Mesenchymal stem cell (in vitro differentiated cells and primary cell): ENCODE results near the gene RPE65.
"Not testable (repeated sequence)": the region's sequence is repeated elsewhere in the genome, so short reads cannot be mapped to it uniquely, and the experiment has no call there.

Experiments used
- DNase-seq: peaks from one replicate; pipeline ENCODE4 v3.0.0-alpha.2; 2013
- H2AFZ ChIP-seq: one replicate; pipeline ENCODE4 v1.6.1; 2013; ENCODE audit warnings: low read depth, mild to moderate bottlenecking, control low read depth, inconsistent platforms, low read length, moderate library complexity
- H2AK5ac ChIP-seq: 2 replicates; pipeline ENCODE4 v1.6.1; 2013; ENCODE audit warnings: low read length, moderate library complexity, mild to moderate bottlenecking, inconsistent platforms; ENCODE audit not compliant: severe bottlenecking
- H2BK120ac ChIP-seq: one replicate; pipeline ENCODE4 v1.6.1; 2013; ENCODE audit warnings: low read depth, mild to moderate bottlenecking, inconsistent platforms, low read length, moderate library complexity
- H2BK12ac ChIP-seq, 2 experiments: one replicate each; pipeline ENCODE4 v1.6.1; 2013; ENCODE audit warnings: inconsistent platforms in 2 of 2, low read length in 2 of 2, mild to moderate bottlenecking in 2 of 2, moderate library complexity in 2 of 2, control low read depth in 1 of 2
- H2BK15ac ChIP-seq: one replicate; pipeline ENCODE4 v1.6.1; 2013; ENCODE audit warnings: mild to moderate bottlenecking, low read depth, inconsistent platforms; ENCODE audit not compliant: poor library complexity, severe bottlenecking
- H2BK5ac ChIP-seq: 2 replicates; pipeline ENCODE4 v1.6.1; 2013; ENCODE audit warnings: low read depth, mild to moderate bottlenecking, low read length, control low read depth, inconsistent platforms; ENCODE audit not compliant: poor library complexity, severe bottlenecking
- H3K14ac ChIP-seq, 2 experiments: one replicate each; pipeline ENCODE4 v1.6.1; 2013; ENCODE audit warnings: inconsistent platforms in 2 of 2, low read length in 2 of 2, control low read depth in 1 of 2, mild to moderate bottlenecking in 1 of 2, moderate library complexity in 1 of 2
- H3K18ac ChIP-seq, 2 experiments: one replicate each; pipeline ENCODE4 v1.6.1; 2013; ENCODE audit warnings: inconsistent platforms in 2 of 2, low read length in 2 of 2, control low read depth in 1 of 2, low read depth in 1 of 2, mild to moderate bottlenecking in 1 of 2
- H3K23ac ChIP-seq, 2 experiments: one replicate each; pipeline ENCODE4 v1.6.1; 2013; ENCODE audit warnings: inconsistent platforms in 2 of 2, low read length in 2 of 2, mild to moderate bottlenecking in 2 of 2, moderate library complexity in 2 of 2, control low read depth in 1 of 2
- H3K27ac ChIP-seq: 2 replicates; pipeline ENCODE4 v1.5.1; 2013; ENCODE audit warnings: mild to moderate bottlenecking, moderate library complexity, low read length, control low read depth, inconsistent platforms; ENCODE audit not compliant: poor library complexity, severe bottlenecking
- H3K27me3 ChIP-seq, 2 experiments: 2 replicates each; pipeline versions ENCODE4 v1.6.1 to v1.7.0; 2013; ENCODE audit warnings: low read length in 2 of 2, mild to moderate bottlenecking in 2 of 2, moderate library complexity in 2 of 2, control low read depth in 1 of 2, inconsistent platforms in 1 of 2; ENCODE audit not compliant: control insufficient read depth in 1 of 2, insufficient read depth in 1 of 2
- H3K36me3 ChIP-seq, 2 experiments: 2 replicates each; pipeline versions ENCODE4 v1.6.1 to v1.7.0; 2013; ENCODE audit warnings: low read length in 2 of 2, control low read depth in 1 of 2, inconsistent platforms in 1 of 2, low read depth in 1 of 2, mild to moderate bottlenecking in 1 of 2; ENCODE audit not compliant: insufficient read depth in 2 of 2, control insufficient read depth in 1 of 2
- H3K4ac ChIP-seq, 2 experiments: one replicate each; pipeline ENCODE4 v1.6.1; 2013; ENCODE audit warnings: inconsistent platforms in 2 of 2, low read length in 2 of 2, mild to moderate bottlenecking in 2 of 2, moderate library complexity in 2 of 2, control low read depth in 1 of 2, low read depth in 1 of 2
- H3K4me1 ChIP-seq: 2 replicates; pipeline ENCODE4 v1.6.1; 2013; ENCODE audit warnings: low read depth, low read length, control low read depth; ENCODE audit not compliant: control insufficient read depth, insufficient read depth
- H3K4me2 ChIP-seq: 2 replicates; pipeline ENCODE4 v1.6.1; 2013; ENCODE audit warnings: low read length, mild to moderate bottlenecking, inconsistent platforms; ENCODE audit not compliant: poor library complexity, severe bottlenecking
- H3K4me3 ChIP-seq, 2 experiments: 2 replicates each; pipeline versions ENCODE4 v1.5.1 to v1.7.0; 2013; ENCODE audit warnings: low read length in 2 of 2, mild to moderate bottlenecking in 2 of 2, control low read depth in 1 of 2, low read depth in 1 of 2; ENCODE audit not compliant: insufficient read depth in 1 of 2
- H3K79me1 ChIP-seq: replicated peaks from 2 replicates; pipeline ENCODE4 v1.6.1; 2013; ENCODE audit warnings: mild to moderate bottlenecking, control low read depth, low read length, inconsistent platforms; ENCODE audit not compliant: poor library complexity, severe bottlenecking
- H3K9ac ChIP-seq: 2 replicates; pipeline ENCODE4 v1.7.0; 2013; ENCODE audit warnings: mild to moderate bottlenecking, low read length, moderate library complexity
- H3K9me3 ChIP-seq: 2 replicates; pipeline ENCODE4 v1.7.0; 2013; ENCODE audit warnings: mild to moderate bottlenecking, low read length; ENCODE audit not compliant: control insufficient read depth
- H4K8ac ChIP-seq: one replicate; pipeline ENCODE4 v1.6.1; 2013; ENCODE audit warnings: inconsistent platforms, mild to moderate bottlenecking, low read length, moderate library complexity
- H4K91ac ChIP-seq: one replicate; pipeline ENCODE4 v1.6.1; 2013; ENCODE audit warnings: mild to moderate bottlenecking, low read length, inconsistent platforms
- WGBS: methylation state at CpG from one replicate; pipeline ENCODE4 v1.1.7; 2013; ENCODE audit warnings: mixed read lengths; 5-methylcytosine and 5-hydroxymethylcytosine counted together

Gene RPE65

GRCh38 chr1:68392474-68392873 is 57.3 kb downstream of the RPE65 start:
- H2AK5ac ChIP-seq, H3K14ac ChIP-seq, H2BK15ac ChIP-seq, H4K8ac ChIP-seq, H3K27me3 ChIP-seq, H2BK120ac ChIP-seq, H3K4ac ChIP-seq, H2AFZ ChIP-seq, DNase-seq, H4K91ac ChIP-seq, H2BK12ac ChIP-seq, H3K23ac ChIP-seq, H3K9me3 ChIP-seq, H2BK5ac ChIP-seq, H3K79me1 ChIP-seq, H3K18ac ChIP-seq, H3K27ac ChIP-seq, H3K4me1 ChIP-seq, H3K36me3 ChIP-seq, H3K4me2 ChIP-seq, H3K4me3 ChIP-seq, H3K9ac ChIP-seq: not testable (repeated sequence)
- WGBS: 83% methylated on average over 1 of the region's 5 CpGs

GRCh38 chr1:68385798-68386524 is 63.8 kb downstream of the RPE65 start:
- not testable (repeated sequence) for H2BK120ac ChIP-seq, H3K14ac ChIP-seq, DNase-seq, H2BK12ac ChIP-seq, H3K4ac ChIP-seq, H2AK5ac ChIP-seq, H3K23ac ChIP-seq, H3K79me1 ChIP-seq, H4K8ac ChIP-seq, H3K27me3 ChIP-seq, H3K36me3 ChIP-seq, H3K27ac ChIP-seq, H2BK15ac ChIP-seq, H3K4me3 ChIP-seq, H2AFZ ChIP-seq, H2BK5ac ChIP-seq, H3K4me1 ChIP-seq, H3K9me3 ChIP-seq, H3K4me2 ChIP-seq
- peak overlapping the region; percentile 50 for H4K91ac ChIP-seq
- peak overlapping the region in 1 of 2 experiments; percentile 54 for H3K18ac ChIP-seq
- 93% methylated on average over 10 of the region's 10 CpGs for WGBS
- peak overlapping the region; percentile 69 for H3K9ac ChIP-seq

- no peak overlapping the region for H3K4me2 ChIP-seq
- peak overlapping the region; percentile 63 for H3K27ac ChIP-seq
- H3K27me3 ChIP-seq: no peaks in the 10 kb centered on the region
- no peak overlapping the region for H2AFZ ChIP-seq
- peak overlapping the region; percentile 69 for H3K9ac ChIP-seq
- H3K4me3 ChIP-seq: peak overlapping the region in 1 of 2 experiments; percentile 28
- no peak overlapping the region for H3K23ac ChIP-seq
- no peaks in the 10 kb centered on the region for H3K4me1 ChIP-seq
- no peaks in the 10 kb centered on the region for H3K9me3 ChIP-seq
- H3K79me1 ChIP-seq: no peaks in the 10 kb centered on the region
- DNase-seq: peak; percentile 81
- H2AK5ac ChIP-seq: no peak overlapping the region
- peak overlapping the region; percentile 12 for H4K8ac ChIP-seq
- H3K18ac ChIP-seq: peak overlapping the region in 1 of 2 experiments; percentile 73
- WGBS: 14% methylated on average over 2 of the region's 2 CpGs
- H2BK12ac ChIP-seq: peak overlapping the region in 1 of 2 experiments; percentile 38
- no peak overlapping the region for H2BK5ac ChIP-seq
- peak overlapping the region; percentile 27 for H2BK120ac ChIP-seq
- H2BK15ac ChIP-seq: no peak overlapping the region
- no peak overlapping the region for H3K14ac ChIP-seq
- no peak overlapping the region for H3K4ac ChIP-seq
- no peak overlapping the region for H4K91ac ChIP-seq
- no peaks in the 10 kb centered on the region for H3K36me3 ChIP-seq
Observed at GRCh38 chr1:68384872-68385411, 64.8 kb downstream of the RPE65 start.

- peak overlapping the region in 1 of 2 experiments; percentile 1 for H3K4me3 ChIP-seq
- H3K9me3 ChIP-seq: no peaks in the 10 kb centered on the region
- DNase-seq: peak; percentile 100
- peak overlapping the region; percentile 69 for H3K9ac ChIP-seq
- H3K79me1 ChIP-seq: no peaks in the 10 kb centered on the region
- no peak overlapping the region for H2BK120ac ChIP-seq
- H3K4me1 ChIP-seq: no peaks in the 10 kb centered on the region
- H3K27ac ChIP-seq: peak overlapping the region; percentile 63
- H3K36me3 ChIP-seq: no peaks in the 10 kb centered on the region
- no peak overlapping the region for H3K4ac ChIP-seq
- peak overlapping the region; percentile 1 to 45 for H3K18ac ChIP-seq
- no peak overlapping the region for H3K23ac ChIP-seq
- no peaks in the 10 kb centered on the region for H3K27me3 ChIP-seq
- no peak overlapping the region for H2AFZ ChIP-seq
- peak overlapping the region in 1 of 2 experiments; percentile 88 for H2BK12ac ChIP-seq
- no peak overlapping the region for H2BK5ac ChIP-seq
- H4K91ac ChIP-seq: no peak overlapping the region
- no CpG with 5 or more reads among the region's 2 CpGs for WGBS
- no peak overlapping the region for H2BK15ac ChIP-seq
- no peak overlapping the region for H3K14ac ChIP-seq
- H3K4me2 ChIP-seq: no peak overlapping the region
- H2AK5ac ChIP-seq: peak overlapping the region; percentile 89
- no peak overlapping the region for H4K8ac ChIP-seq
Observed at GRCh38 chr1:68384321-68384813, 65.4 kb downstream of the RPE65 start.
